T47D (cell line): ENCODE measurements around the gene MATR3.
A peak's percentile ranks its signal among the peaks of the same experiment; 100 is the strongest.
"Not testable (repeated sequence)": the region's sequence is repeated elsewhere in the genome, so short reads cannot be mapped to it uniquely, and the experiment has no call there.

Experiments used
- DNase-seq, 2 experiments: peaks; one replicate each; pipeline versions ENCODE4 v3.0.0 to v3.0.0-alpha.2; 2011 to 2012; ENCODE audit warnings: low read depth in 1 of 2, low spot score in 1 of 2
- JUND ChIP-seq: IDR thresholded peaks from 2 replicates; pipeline ENCODE4 v1.6.1; 2012; ENCODE audit warnings: low read depth
- in situ Hi-C: cut with HindIII; loops from 2 replicates; pipeline ENCODE4 v1.10.0; 2016; ENCODE audit warnings: low sequenced_read_pairs, low pct_unique_long_range_greater_than_20kb

Gene MATR3

GRCh38 chr5:139263536-139263935, 30.0 kb upstream of the MATR3 start:
- in situ Hi-C loops = no loop called here
- TF ChIP-seq JUND = no peak
- DNase-seq = no peak

GRCh38 chr5:139263946-139264345, 29.6 kb upstream of the MATR3 start:
- DNase-seq = no peak
- TF ChIP-seq JUND = no peak
- in situ Hi-C loops = no loop called here

GRCh38 chr5:139265001-139265400, 28.5 kb upstream of the MATR3 start:
- in situ Hi-C loops = no loop called here
- no peak for DNase-seq
- no peak for TF ChIP-seq JUND

GRCh38 chr5:139266236-139266635, 27.3 kb upstream of the MATR3 start:
- TF ChIP-seq JUND = no peak
- no peak for DNase-seq
- in situ Hi-C loops = no loop called here

GRCh38 chr5:139267481-139267880, 26.1 kb upstream of the MATR3 start:
- TF ChIP-seq JUND = no peak
- no peak for DNase-seq
- in situ Hi-C loops = no loop called here

GRCh38 chr5:139268364-139269202, 25.0 kb upstream of the MATR3 start:
- TF ChIP-seq JUND = no peak
- in situ Hi-C loops = no loop called here
- peak in 1 of 2 experiments; percentile 40 for DNase-seq

- in situ Hi-C loops, DNase-seq: not testable (repeated sequence)
Measured at GRCh38 chr5:139270718-139271117, 22.8 kb upstream of the MATR3 start.

GRCh38 chr5:139271201-139272027, 22.1 kb upstream of the MATR3 start:
- TF ChIP-seq JUND = no peak
- in situ Hi-C loops = no loop called here
- no peak for DNase-seq

- DNase-seq = peak in 1 of 2 experiments; percentile 24
- in situ Hi-C loops = no loop called here
- no peak for TF ChIP-seq JUND
Measured at GRCh38 chr5:139272471-139273321, 20.8 kb upstream of the MATR3 start.

GRCh38 chr5:139273322-139273571, 20.3 kb upstream of the MATR3 start:
- no peak for DNase-seq
- in situ Hi-C loops = no loop called here
- no peak for TF ChIP-seq JUND

- in situ Hi-C loops = no loop called here
- peak; percentile 74 to 91 for DNase-seq
- TF ChIP-seq JUND = no peak
Measured at GRCh38 chr5:139273572-139274289, 19.8 kb upstream of the MATR3 start.

GRCh38 chr5:139275536-139275935, 18.0 kb upstream of the MATR3 start:
- no peak for TF ChIP-seq JUND
- no peak for DNase-seq
- in situ Hi-C loops = no loop called here
